RCC 7860 (cell line): Measurements from ENCODE around the gene ROR2.

Experiments used
- DNase-seq: peaks from one replicate; pipeline ENCODE4 v3.0.0-alpha.2; 2015; ENCODE audit warnings: low spot score
- FAIRE-seq: peaks from 2 replicates; lab custom pipeline; 2012; peaks lifted over from hg19 to GRCh38; lab: Jason Lieb, UNC

ROR2 gene

DNA sequence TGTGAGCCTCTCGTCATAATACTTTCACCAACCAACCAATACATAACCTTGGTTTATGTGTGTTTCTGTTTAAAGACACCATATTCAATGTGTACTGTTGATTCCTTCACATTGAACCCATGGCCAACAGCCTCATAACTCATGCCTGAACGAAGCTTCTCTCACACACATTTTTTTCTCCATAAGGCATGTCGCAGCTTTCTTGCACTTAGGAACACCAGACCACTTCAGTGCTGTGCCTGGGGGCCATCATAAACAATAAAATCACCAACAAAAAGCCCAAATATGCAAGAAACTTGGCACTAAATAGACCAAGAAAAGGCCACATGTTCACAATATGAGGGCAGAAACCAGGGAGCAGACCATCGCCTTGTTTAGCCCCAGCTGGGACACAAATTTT, 192.2 kb downstream of the ROR2 start:
- DNase-seq (no peak), FAIRE-seq (no peak)

DNA sequence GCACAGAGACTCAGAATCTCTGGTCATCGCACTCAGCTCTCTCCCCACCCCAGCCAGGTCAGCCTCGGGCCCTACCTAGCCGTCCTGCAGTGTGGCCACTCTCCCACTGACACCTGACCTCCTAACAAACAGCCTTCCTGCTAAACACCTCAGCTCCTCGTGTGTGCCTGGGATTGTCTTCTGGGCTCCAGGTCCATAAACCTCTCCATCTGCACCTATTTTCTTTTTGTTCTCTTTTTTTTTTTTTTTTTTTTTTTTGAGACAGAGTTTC, 193.6 kb downstream of the ROR2 start:
- FAIRE-seq (no peak), DNase-seq (no peak)

DNA sequence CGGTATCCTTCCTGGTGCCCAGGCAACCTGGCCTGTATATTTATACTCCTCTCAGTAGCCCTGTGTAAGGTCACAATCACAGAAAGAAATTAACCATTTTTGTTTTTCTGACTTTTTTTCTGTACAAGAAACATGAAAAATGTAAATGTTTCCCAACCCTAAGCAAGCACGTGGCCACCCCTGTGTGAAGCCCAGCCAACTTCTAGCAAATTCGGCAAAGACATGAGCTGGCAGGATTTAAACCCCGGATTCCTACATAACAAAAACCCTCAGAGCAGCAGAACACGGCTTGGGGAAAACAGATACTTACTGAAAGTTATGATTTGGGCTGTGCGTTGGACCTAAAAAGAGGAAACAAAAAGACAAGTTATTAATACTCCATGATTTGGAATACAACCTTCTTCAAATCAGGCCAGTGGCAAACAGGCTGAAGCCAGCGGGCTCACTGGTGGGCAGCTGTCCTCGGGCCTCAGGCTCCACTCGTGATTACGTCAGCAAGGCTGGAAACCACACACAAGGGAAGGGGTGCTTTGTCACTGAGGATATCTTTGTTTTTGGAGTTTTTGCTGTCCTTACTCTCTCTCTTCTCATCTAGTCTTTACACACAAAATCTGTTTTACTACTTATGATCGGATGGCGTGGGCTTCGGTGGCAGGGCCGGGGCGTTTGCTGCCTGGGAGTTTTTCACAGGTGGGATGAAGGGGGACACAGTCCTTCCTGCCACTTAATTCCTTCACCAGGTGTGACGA, 194.1 kb downstream of the ROR2 start:
- DNase-seq (no peak), FAIRE-seq (no peak)

DNA sequence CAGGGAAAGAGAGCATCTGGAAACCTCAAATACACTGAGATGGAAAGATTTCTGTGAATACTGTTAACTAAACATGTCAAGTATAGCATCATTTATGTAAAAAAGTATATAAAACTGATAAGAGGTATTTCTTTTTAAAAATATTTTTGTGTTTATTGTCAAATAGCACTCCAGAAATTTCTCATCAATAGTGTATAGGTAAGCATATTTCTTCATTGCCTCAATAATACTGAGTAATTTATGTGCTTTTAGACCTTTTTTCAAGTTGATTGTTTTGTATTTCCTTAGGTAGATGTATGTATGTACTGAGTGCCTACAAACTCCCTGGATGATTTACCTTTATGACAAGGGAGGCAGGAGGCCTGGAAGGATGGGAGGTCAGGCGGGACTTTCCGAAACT, 196.3 kb downstream of the ROR2 start:
- DNase-seq (no peak), FAIRE-seq (no peak)

DNA sequence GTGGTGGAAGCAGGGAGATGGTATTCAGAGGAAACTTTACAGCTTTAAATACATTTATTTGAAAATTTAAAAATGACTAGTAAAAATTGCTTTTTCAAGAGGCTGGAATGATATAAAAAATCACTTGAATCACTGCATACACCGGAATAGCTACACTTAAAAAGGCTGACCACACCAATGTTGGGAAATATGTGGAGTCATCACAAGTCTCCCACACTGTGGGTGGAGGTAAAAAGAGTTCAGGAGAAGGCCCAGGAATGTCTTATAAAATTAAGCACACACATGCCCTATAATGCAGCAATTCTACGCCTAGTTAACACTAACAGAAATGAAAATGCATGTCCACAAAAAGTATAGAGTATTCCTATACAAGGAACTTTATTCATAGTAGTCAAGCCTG, 198.1 kb downstream of the ROR2 start:
- FAIRE-seq (no peak), DNase-seq (no peak)

DNA sequence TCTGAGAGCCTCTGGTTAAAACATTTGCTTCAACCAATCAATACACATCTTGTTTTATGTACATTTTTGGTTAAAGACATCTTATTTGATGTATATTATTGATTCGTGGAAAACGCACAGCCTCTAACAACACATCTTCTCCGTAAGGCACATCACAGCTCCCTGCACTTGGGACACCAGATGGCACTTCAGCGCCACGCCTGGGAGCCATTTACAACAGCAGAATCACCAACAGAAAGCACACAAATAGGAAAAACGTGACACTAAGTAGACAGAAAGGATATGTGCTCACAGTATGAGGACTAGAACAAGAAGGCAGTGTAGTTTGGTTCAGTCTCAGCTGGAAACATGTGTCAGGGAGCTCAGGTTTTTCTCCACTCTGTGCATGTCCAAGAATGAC, 199.7 kb downstream of the ROR2 start:
- DNase-seq (no peak), FAIRE-seq (no peak)

DNA sequence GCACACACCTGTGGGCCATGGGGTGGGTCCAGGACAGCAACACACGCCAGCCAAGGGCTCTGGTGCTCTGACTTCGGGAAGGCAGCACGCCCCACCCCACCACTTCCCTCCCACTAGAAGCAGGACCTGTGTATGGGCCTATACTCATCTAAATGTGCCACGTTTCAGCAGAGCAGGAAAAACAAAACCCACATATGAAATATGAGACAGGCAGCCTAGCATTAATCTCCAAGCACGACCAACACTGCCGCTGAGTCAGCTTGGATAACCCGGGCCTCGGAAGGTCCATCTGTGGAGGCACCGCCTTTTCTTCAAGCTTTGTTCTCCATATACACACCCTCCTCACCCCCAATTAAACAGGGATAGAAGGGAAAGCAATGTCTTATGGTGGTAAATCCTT, 203.1 kb downstream of the ROR2 start:
- FAIRE-seq (no peak), DNase-seq (no peak)

DNA sequence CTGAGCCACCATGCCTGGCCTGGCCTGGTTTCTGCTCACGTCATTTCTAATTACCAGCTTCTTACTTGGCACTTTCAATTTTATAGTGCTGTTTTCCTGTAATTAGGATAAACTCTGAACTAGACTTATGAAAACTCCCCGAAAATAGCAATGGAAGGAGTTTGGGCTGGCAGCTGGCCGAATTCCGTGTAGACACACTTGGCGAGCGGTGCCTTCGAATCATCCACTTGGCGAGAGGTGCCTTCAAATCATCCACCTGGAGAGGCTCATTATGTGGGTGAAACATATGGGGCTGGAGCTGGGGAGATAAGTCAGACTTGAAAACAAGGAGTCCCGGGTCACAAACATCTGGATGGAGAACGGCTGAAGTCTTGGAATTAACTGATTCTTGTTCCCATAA, 203.7 kb downstream of the ROR2 start:
- DNase-seq, result no peak
- FAIRE-seq, result no peak

DNA sequence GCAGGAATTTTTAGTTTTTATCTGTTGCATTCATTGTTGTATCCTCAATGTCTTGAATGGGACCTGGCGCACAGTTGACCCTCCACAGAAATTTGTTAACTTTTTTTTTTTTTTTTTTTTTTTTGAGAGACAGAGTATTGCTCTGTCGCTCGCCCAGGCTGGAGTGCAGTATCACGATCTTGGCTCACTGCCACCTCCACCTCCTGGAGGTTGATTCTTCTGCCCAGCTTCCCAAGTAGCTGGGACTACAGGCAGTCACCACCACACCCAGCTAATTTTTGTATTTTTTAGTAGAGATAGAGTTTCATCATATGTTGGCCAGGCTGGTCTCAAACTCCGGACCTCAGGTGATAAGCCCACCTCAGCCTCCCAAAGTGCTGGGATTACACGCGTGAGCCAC, 205.9 kb downstream of the ROR2 start:
- no peak for DNase-seq
- FAIRE-seq, result no peak

DNA sequence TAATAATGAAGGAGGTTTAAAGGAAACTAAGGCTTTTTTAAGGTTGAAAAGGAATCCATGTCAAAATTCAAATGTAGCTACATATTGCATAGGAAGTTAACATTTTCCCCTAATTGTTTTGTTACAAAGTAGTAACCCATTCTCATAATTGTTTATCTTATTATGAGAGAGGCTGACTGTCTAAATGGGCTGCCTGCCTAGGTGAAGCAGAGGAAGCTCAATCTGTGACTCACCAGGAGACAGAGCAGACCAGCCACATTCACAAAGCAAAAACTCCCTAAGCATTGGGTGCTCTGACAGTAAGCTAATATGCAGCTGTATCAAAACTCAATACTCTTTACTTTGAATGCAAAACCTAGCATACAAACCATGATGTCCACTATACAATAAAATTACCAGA, 208.5 kb downstream of the ROR2 start:
- FAIRE-seq (no peak), DNase-seq (no peak)

DNA sequence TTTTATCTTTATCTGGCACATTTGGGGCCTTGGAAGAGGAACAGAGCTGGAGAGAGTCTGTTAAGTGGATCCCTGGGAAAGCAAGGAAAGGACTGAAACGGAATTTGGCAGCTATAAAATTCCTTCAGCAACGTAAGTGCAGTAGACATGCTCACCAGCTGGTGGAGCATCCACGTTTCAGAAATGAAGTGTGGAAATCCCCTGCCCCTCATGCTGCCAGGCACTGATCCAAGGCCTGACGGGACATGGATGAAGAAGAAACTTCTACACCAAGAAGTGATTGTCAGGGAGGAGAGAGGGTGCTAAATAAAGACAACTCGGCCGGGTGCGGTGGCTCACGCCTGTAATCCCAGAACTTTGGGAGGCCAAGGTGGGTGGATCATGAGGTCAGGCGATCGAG, 209.3 kb downstream of the ROR2 start:
- DNase-seq, result no peak
- FAIRE-seq, result no peak

DNA sequence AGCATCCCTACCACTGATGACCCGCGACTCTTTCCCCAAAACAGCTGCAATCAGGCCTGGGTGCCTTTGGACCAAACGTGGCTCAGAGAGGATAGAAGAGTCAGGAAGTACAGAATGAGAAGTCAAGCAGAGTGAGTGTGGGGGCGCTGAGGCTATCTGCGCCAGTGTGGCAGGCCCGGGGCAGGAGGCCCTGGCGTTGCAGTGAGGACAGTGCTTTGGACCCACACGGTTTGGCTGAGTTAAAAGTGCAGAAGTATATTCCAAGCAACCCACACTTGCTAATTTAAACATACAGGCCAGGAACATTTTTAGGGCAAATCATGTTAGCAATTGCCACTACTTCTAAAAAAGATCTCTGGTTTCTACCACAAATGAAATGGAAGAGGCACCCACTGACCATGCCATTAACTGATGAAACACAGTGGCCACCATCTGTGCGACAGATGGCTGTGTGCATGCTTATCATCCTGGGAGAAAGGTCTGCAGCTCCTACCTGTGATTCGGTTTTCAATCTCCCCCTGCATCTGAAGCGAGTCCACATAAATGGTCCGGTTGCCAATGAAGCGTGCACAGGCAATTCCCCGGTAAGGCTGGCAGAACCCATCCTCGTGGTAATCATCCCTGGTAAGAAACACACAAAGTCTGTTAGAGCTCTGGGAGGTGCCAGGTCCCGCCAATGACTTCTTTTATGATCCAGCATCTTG, 213.0 kb downstream of the ROR2 start:
- DNase-seq (no peak), FAIRE-seq (no peak)

DNA sequence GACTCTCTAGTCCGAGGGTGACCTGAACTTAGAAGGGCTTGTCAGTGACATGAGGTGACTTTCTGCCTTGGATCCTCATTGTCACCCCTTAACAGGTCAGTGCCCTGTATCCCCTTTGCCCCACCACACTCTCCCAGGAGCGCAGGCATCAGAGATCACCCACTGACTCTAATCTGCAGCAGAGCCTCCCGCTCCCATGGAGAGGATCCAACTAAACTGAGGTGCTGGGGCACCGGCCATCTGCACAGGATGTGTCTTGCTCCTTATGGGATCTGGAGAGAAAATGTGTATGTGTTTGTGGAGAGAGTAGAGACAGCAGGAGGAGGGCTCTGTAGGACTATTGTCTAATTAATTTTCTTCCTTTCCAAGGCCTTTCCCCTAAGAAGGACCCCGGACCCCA, 213.7 kb downstream of the ROR2 start:
- DNase-seq (no peak), FAIRE-seq (no peak)

DNA sequence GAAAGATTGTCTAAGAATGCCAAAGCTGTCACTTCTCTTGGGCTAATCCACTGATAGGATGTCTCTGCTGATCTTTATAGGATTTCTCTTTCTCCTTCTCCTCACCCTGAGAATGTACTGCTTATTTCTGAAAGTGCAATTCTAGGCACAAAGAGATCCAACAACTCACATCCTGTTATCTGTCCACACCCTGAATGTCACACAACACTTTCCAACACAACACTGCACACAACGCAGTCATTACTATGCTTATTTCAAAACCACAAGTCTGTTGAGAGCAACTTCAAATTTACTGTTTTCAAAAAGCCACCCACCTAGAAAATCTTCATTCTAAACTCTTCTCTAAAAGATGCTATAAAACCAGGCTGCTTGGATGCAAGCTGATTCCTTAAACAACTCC, 215.0 kb downstream of the ROR2 start:
- DNase-seq (no peak), FAIRE-seq (no peak)

DNA sequence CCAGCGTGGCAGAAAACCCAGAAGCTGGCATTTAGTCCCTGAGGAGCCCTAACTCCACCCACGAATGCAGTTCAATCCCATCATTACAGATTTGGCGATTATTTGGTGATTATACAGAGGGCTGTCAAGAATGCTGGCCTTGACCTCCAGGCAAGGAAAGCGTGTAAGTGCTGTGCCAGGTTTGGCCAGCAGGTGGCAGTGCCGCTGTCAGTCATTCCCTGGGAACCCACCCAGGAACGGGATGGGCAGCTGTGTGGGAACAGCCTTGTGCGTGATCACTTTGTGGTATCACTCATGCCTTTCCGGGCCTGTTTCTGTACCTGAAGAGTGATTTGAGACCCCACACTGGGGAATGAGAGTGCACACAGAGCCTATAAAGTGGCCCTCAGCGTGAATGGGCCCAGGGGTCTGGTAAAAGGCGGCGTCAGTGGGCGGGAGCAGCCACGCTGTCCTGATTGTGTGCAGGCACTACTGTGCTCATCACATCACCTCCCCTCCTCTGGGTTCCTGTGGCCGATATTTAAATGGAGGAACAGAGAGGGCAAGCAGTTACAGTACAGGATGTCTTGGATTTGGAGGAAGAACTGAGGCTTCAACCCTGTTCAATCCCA, 215.6 kb downstream of the ROR2 start:
- FAIRE-seq, result no peak

DNA sequence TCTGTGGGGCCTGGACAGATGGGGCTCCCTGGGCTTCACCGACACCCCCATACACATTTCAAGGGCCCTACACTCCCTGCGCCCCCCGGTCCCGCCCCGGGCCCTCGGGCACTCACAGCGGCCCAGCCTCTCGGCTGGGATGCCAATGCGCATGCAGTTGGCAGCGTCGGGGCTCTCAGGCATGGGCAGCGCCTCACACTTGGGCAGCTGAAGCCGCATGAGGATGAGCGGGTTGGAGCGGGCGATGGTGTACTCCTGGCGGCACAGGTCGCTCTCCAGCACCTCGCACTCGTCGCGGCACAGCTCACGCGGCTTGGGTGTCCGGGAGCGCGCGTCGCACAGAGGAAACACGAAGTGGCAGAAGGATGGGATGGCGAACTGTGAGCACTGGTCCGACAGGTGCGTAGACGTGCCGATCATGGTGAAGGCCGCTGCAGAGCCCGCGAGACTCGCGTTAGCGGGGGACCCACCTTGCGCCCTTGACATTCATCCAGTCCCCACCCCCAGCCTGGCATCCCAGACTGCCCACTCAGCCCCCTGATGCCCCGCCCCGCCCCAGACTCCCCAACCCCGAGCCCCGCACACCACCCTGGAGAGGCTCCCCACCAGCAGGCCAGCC, 216.9 kb downstream of the ROR2 start:
- DNase-seq (no peak), FAIRE-seq (no peak)

More for the DNA sequence above, 215.6 kb downstream of the ROR2 start:
- no peak for DNase-seq

DNA sequence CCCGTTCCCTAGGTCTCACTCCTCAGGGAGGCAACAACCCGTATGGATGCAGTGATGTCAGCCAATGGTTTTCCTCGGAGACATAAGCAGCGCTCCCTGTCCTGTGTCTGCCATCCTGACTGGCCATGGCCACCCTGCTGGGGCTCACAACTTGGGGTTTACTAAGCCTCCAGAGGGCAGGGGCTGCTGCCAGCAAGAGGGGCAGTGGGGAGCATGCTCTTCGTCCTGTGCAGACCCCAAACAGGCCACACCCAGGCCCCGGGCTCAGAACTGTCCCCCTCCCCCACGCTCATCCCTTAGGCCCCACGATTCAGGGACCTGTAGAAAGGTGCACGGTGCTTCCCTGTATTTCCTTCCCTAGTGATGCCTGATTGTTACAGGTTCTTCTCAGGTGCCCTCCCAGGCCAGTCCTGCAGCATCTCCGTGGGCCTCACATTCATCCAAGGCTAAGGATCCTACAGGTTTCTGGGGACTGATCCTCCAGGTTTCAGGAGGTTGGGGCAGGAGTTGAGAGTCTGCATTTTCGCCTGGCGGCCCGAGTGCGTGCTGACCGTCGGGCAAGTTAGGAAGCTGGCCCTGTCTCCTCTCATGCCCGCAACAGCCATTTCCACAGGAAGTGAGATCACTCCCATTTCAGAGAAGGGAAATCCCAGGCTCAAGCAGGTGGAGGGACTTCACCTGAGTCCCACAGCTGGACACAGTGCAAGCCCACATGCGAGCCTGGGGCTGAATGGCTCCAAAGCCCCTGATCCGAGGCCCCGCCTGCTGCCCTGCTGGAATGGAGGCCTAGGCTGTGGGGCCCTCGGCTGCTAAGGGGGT, 217.6 kb downstream of the ROR2 start:
- no peak for DNase-seq
- no peak for FAIRE-seq

DNA sequence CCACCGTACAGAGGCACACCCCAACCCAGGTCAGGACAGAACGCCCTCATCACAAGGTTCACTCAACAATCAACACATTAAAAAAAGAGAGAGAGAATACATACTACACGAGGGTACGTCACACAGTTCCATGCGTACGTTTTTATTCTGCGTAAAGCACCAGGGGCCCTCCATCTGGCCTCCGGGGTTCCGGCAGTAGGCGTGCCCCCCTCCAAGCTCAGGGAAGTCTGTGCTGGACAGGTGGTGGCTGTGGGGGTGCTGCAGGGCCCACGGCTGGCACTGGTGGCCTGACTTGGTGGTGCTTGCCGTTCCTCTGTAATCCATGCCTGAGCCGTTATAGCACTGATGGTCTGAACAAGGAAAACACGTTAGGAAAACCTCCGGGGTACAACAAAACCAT, 219.2 kb downstream of the ROR2 start:
- no peak for DNase-seq
- no peak for FAIRE-seq

DNA sequence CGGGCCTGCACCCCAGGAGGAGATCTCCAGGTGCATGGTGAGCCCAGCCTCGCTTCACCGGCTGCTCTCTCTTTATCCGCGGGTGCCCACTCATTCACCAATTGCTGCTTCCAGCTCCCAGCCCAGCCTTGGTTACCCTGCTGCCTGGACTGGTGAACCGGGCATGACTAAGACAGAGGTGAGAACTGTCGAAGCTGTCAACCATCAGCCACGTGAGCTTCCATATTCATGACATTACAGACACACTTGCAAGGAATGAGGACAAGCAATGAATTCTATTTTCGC, 220.5 kb downstream of the ROR2 start:
- FAIRE-seq (no peak), DNase-seq (no peak)

DNA sequence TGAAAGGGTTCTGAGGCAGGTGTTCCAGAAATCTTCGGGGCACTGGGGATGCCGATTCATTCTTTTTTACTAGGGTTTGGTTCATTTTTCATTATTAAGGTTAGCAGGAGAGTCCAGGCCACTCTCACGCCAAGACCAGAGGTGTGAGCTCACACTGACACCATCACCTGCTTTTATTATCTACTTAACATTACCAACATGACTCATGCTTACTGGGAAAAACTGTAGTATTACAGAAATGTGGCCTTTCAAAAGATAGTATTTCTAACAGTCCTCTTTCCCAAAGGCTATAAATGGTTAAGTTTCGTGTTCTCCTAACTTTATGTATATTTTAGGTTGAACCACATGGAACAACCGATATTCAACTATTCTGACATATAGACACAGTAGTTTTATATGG, 222.1 kb downstream of the ROR2 start:
- DNase-seq (no peak), FAIRE-seq (no peak)

DNA sequence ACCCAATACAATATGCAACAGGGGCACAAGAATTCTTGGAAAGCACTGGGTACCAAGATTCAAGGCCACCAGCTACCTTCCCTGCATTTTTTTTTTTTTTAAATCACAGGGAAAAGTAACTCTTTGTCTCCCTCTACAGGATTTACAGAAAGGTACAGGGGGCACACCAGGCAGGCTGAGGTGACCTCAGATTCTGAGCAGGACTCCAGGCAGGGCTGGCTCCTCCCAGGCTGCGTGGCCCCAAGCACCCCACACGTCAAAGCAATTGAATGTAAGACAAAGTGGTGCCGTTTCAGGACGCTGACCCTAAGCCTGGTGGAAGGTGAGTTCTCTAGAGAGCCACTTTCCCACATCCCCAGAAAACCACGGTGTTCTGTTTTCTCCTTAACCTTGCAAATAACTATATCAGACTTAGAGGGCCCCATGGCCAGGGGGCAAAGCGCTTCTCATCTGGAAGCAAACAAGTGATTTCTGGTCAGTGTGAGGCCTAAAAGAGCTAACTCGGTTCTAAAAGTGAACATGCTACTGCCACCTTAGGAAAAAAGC, 222.6 kb downstream of the ROR2 start:
- DNase-seq (peak; percentile 53), FAIRE-seq (peak; percentile 54)
